Adrenal gland (tissue), 12 donors: ENCODE data around the gene SLAMF8. TPM values are rescaled to one million over a fixed set of nuclear protein-coding genes. Genes with fewer than 3 reads are reported as not detected.

Experiments used
- DNase-seq, 7 donors: peaks; one replicate each; pipeline ENCODE4 v3.0.0-alpha.2; 2019 to 2020
- H3K27ac ChIP-seq, 5 donors: fragments of 200-600 bp; sonication (generic) in 4 of 5; 1 replicate in 3 of 5; 2 replicates in 2 of 5; pipeline versions ENCODE4 v1.5.1 to v1.8.0; 2016 to 2020; ENCODE audit warnings: mild to moderate bottlenecking in 1 of 5
- H3K27me3 ChIP-seq: fragments of 200-600 bp; 2 replicates; pipeline ENCODE4 v1.8.0; 2021
- H3K36me3 ChIP-seq, 2 donors: fragments of 200-600 bp; replicated peaks in 1 of 2; 1 replicate in 1 of 2; 2 replicates in 1 of 2; pipeline versions ENCODE4 v1.5.1 to v1.8.0; 2018 to 2022
- H3K4me1 ChIP-seq, 2 donors: fragments of 200-600 bp; replicated peaks in 1 of 2; 1 replicate in 1 of 2; 2 replicates in 1 of 2; pipeline versions ENCODE4 v1.5.1 to v1.8.0; 2018 to 2021
- H3K4me3 ChIP-seq, 4 donors: fragments of 200-600 bp; sonication (generic) in 3 of 4; one replicate each; pipeline ENCODE4 v1.5.1; 2016 to 2018
- H3K9me3 ChIP-seq, 3 donors: fragments of 200-600 bp; sonication (generic) in 1 of 3; replicated peaks in 1 of 3; 1 replicate in 2 of 3; 2 replicates in 1 of 3; pipeline versions ENCODE4 v1.5.1 to v1.8.0; 2016 to 2021
- POLR2A ChIP-seq, 2 donors: fragments of 450-650 bp; IDR thresholded peaks; one replicate each; pipeline ENCODE4 v1.6.1; 2017; ENCODE audit warnings: antibody characterized with exemption in 2 of 2, mild to moderate bottlenecking in 2 of 2, moderate library complexity in 1 of 2
- WGBS, 4 donors: extraction: QIAGEN DNeasy Blood & Tissue Kit in 2 of 4; methylation state at CpG; one replicate each; pipeline versions ENCODE4 v1.1.5 to v1.1.7; 2013 to 2017; 5-methylcytosine and 5-hydroxymethylcytosine counted together
- intact Hi-C, 2 donors: fragments of 100-400 bp; cut with DNase I; formaldehyde crosslinking; loops; one replicate each; pipeline versions ENCODE4 v1.14.1 to v1.15.0; 2022 to 2023
- polyA plus RNA-seq, 3 donors: library from polyadenylated mRNA; stranded (reverse); fragments of 200-250 nt in 2 of 3; fragments of 350-450 nt in 1 of 3; fragmentation: Illumina TruSeq in 1 of 3; extraction: RNeasy Lipid Tissue Mini Kit (QIAGEN cat#74804) in 1 of 3; gene quantifications; one replicate each; pipeline ENCODE4 v1.2.3, GENCODE V29; 2013 to 2014
- small RNA-seq, 2 donors: library from RNA; depleted of rRNA; stranded (forward); fragments of <200 nt; gene quantifications; one replicate each; pipeline ENCODE3, GENCODE V24; 2016
- total RNA-seq, 9 donors: library from RNA; depleted of rRNA in 4 of 9; stranded (reverse); fragments of >200 nt in 4 of 9; fragments of 120-200 nt in 1 of 9; fragmentation: NEBNext Ultra II Directional in 1 of 9; extraction: Animal tissue kit (Norgen Biotek cat#: 25700) in 1 of 9; gene quantifications; one replicate each; pipeline versions ENCODE4 v1.1.0 to v1.2.4, GENCODE V29; 2013 to 2023
- TF ChIP-seq, protein P1 (sequence below), 6 experiments: fragments of 450-650 bp in 4 of 6; fragments of 200-600 bp in 2 of 6; sonication (generic) in 1 of 6; IDR thresholded peaks; 1 replicate in 5 of 6; 2 replicates in 1 of 6; pipeline versions ENCODE4 v1.5.1 to v1.8.0; 2016 to 2021; ENCODE audit warnings: antibody characterized with exemption in 6 of 6, mild to moderate bottlenecking in 2 of 6, moderate library complexity in 1 of 6
- donor health status: healthy with polysubstance abuse.
- donor health status: Bipolar disorder and iron deficiency.
- donor health status: DM: yes; HTN: yes; CAD: no.
- donor health status: DM: no; HTN: no; CAD: no.
- donor health status: DM: no; HTN: no; CAD: no.
- donor health status: DM: yes; HTN: yes; CAD: no.

SLAMF8 gene
- total and polyA plus RNA-seq, 12 donors = 0.55 to 24.2 (median 9.0) TPM

DNA sequence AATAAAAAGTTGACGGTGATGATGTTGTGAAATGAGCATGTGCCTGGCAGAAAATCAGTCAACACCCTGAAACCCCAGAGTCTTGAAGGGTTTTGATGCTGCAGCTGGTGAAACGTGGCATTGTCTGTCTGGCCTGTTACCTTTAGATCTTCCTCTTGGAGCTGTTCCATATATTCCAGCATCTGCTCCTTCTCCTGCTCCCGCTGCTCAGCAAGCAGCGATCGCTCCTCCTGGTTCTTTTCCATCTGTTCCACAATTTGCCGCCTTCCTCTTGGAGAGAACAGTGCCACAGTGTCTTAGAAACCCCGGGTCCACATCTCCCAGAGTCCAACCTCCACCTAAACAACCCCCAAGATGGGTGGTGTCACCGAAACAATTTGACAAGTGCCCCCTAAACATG lies 57.6 kb downstream of the SLAMF8 start:
- intact Hi-C loops = no loop called here
- Histone ChIP-seq H3K4me1 (peaks cover 5 to 6% of the 10 kb centered on the region in 2 donors), H3K36me3 (no peaks in the 10 kb centered on the region), H3K27me3 (no peaks in the 10 kb centered on the region), H3K27ac (no peak overlapping the region), H3K9me3 (no peaks in the 10 kb centered on the region), H3K4me3 (no peak overlapping the region)
- WGBS, 4 donors = 82 to 84% (median 83%) methylated on average over 8 of the region's 8 CpGs
- no peak for DNase-seq
- TF ChIP-seq, protein P1, sequence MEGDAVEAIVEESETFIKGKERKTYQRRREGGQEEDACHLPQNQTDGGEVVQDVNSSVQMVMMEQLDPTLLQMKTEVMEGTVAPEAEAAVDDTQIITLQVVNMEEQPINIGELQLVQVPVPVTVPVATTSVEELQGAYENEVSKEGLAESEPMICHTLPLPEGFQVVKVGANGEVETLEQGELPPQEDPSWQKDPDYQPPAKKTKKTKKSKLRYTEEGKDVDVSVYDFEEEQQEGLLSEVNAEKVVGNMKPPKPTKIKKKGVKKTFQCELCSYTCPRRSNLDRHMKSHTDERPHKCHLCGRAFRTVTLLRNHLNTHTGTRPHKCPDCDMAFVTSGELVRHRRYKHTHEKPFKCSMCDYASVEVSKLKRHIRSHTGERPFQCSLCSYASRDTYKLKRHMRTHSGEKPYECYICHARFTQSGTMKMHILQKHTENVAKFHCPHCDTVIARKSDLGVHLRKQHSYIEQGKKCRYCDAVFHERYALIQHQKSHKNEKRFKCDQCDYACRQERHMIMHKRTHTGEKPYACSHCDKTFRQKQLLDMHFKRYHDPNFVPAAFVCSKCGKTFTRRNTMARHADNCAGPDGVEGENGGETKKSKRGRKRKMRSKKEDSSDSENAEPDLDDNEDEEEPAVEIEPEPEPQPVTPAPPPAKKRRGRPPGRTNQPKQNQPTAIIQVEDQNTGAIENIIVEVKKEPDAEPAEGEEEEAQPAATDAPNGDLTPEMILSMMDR (IDR thresholded peaks at IDR 0.05) = no peak
- TF ChIP-seq POLR2A (IDR thresholded peaks at IDR 0.05) = no peak

Small RNAs within 50 kb of the gene (small RNA-seq; reads per million reads assigned to genes)
- gene RF00570 = 0 to 0.08 reads per million in 2 donors

Other genes starting within 250 kb of the SLAMF8 start
- gene APCS, start 239.0 kb upstream of the SLAMF8 start, total RNA-seq = under 1 TPM in 2 of 9 donors, not detected in 7; 0.27 to 0.79 TPM
- gene APCS, start 239.0 kb upstream of the SLAMF8 start, polyA plus RNA-seq = under 1 TPM in 1 of 3 donors, not detected in 2; 0.92 TPM
- gene CRP, start 112.3 kb upstream of the SLAMF8 start, total RNA-seq = 1 to 10 TPM in 1 of 9 donors, under 1 TPM in 3, not detected in 5; 0.52 to 1.3 (median 0.73) TPM
- gene CRP, start 112.3 kb upstream of the SLAMF8 start, polyA plus RNA-seq = 1 to 10 TPM in 1 of 3 donors, under 1 TPM in 2; 0.34 to 6.0 (median 0.64) TPM
- 100 to 1,000 TPM in 6 of 9 donors, 10 to 100 TPM in 3; 52.5 to 260 (median 121) TPM for gene DUSP23, start 45.9 kb upstream of the SLAMF8 start, total RNA-seq
- gene DUSP23, start 45.9 kb upstream of the SLAMF8 start, polyA plus RNA-seq = 100 to 1,000 TPM in 1 of 3 donors, 10 to 100 TPM in 2; 28.3 to 217 (median 75.8) TPM
- gene FCRL6, start 24.5 kb upstream of the SLAMF8 start, total RNA-seq = 1 to 10 TPM in 3 of 9 donors, under 1 TPM in 3, not detected in 3; 0.11 to 2.2 (median 0.78) TPM
- gene FCRL6, start 24.5 kb upstream of the SLAMF8 start, polyA plus RNA-seq = under 1 TPM; 0.24 to 0.37 (median 0.26) TPM
- gene VSIG8, start 35.8 kb downstream of the SLAMF8 start, total RNA-seq = under 1 TPM in 2 of 9 donors, not detected in 7; 0.06 to 0.14 TPM
- under 1 TPM in 2 of 3 donors, not detected in 1; 0.20 to 0.80 TPM for gene VSIG8, start 35.8 kb downstream of the SLAMF8 start, polyA plus RNA-seq
- under 1 TPM in 3 of 9 donors, not detected in 6; 0.14 to 0.81 (median 0.17) TPM for gene CFAP45, start 73.3 kb downstream of the SLAMF8 start, total RNA-seq
- gene CFAP45, start 73.3 kb downstream of the SLAMF8 start, polyA plus RNA-seq = under 1 TPM; 0.30 to 0.42 (median 0.40) TPM
- gene TAGLN2, start 98.6 kb downstream of the SLAMF8 start, total RNA-seq = 100 to 1,000 TPM in 7 of 9 donors, 10 to 100 TPM in 2; 42.3 to 185 (median 141) TPM
- 100 to 1,000 TPM; 124 to 215 (median 192) TPM for gene TAGLN2, start 98.6 kb downstream of the SLAMF8 start, polyA plus RNA-seq
- under 1 TPM in 4 of 9 donors, not detected in 5; 0.14 to 0.32 (median 0.22) TPM for gene IGSF9, start 118.7 kb downstream of the SLAMF8 start, total RNA-seq
- under 1 TPM in 2 of 3 donors, not detected in 1; 0.10 to 0.16 TPM for gene IGSF9, start 118.7 kb downstream of the SLAMF8 start, polyA plus RNA-seq
- not detected for gene SLAMF9, start 127.4 kb downstream of the SLAMF8 start, total RNA-seq
- not detected for gene SLAMF9, start 127.4 kb downstream of the SLAMF8 start, polyA plus RNA-seq
- 1 to 10 TPM; 5.3 to 9.4 (median 7.7) TPM for gene PIGM, start 205.1 kb downstream of the SLAMF8 start, total RNA-seq
- gene PIGM, start 205.1 kb downstream of the SLAMF8 start, polyA plus RNA-seq = 1 to 10 TPM; 3.0 to 9.4 (median 3.5) TPM
- under 1 TPM in 3 of 9 donors, not detected in 6; 0.11 to 0.32 (median 0.19) TPM for gene KCNJ10, start 243.3 kb downstream of the SLAMF8 start, total RNA-seq
- under 1 TPM in 2 of 3 donors, not detected in 1; 0.13 TPM for gene KCNJ10, start 243.3 kb downstream of the SLAMF8 start, polyA plus RNA-seq